Gastroesophageal sphincter (tissue), 4 donors: ENCODE results near the gene COA5. TPM values are rescaled to one million over a fixed set of nuclear protein-coding genes. Genes with fewer than 3 reads are reported as not detected.

Experiments
- ATAC-seq: fragments of 150-250 bp; one replicate; pipeline ENCODE4 v1.9.1; 2016; ENCODE audit warnings: mild to moderate bottlenecking, moderate library complexity
- H3K27ac ChIP-seq, 4 donors: fragments of 200-600 bp; sonication (generic) in 3 of 4; 1 replicate in 3 of 4; 2 replicates in 1 of 4; pipeline ENCODE4 v1.5.1; 2016 to 2019
- H3K27me3 ChIP-seq: fragments of 200-600 bp; sonication (generic); one replicate; pipeline ENCODE4 v1.5.1; 2019
- H3K36me3 ChIP-seq, 2 donors: fragments of 200-600 bp; sonication (generic); one replicate each; pipeline ENCODE4 v1.5.1; 2019; ENCODE audit warnings: control low read depth in 1 of 2
- H3K4me1 ChIP-seq, 3 donors: fragments of 200-600 bp; sonication (generic); 1 replicate in 2 of 3; 2 replicates in 1 of 3; pipeline ENCODE4 v1.5.1; 2016 to 2019; ENCODE audit warnings: control low read depth in 2 of 3
- H3K4me3 ChIP-seq, 2 donors: fragments of 200-600 bp; sonication (generic); one replicate each; pipeline ENCODE4 v1.5.1; 2019; ENCODE audit warnings: mild to moderate bottlenecking in 1 of 2, moderate library complexity in 1 of 2
- H3K9me3 ChIP-seq, 3 donors: fragments of 200-600 bp; sonication (generic); one replicate each; pipeline ENCODE4 v1.5.1; 2017 to 2019; ENCODE audit warnings: control low read depth in 2 of 3
- CTCF ChIP-seq, 4 experiments: fragments of 200-600 bp in 2 of 4; fragments of 450-650 bp in 2 of 4; sonication (generic) in 1 of 4; IDR thresholded peaks; one replicate each; pipeline ENCODE4 v1.5.1; 2017 to 2019; ENCODE audit warnings: antibody characterized with exemption in 4 of 4, mild to moderate bottlenecking in 2 of 4, moderate library complexity in 2 of 4
- EP300 ChIP-seq: sonication (generic); formaldehyde crosslinking; IDR thresholded peaks from one replicate; pipeline ENCODE4 v1.6.1; 2017; ENCODE audit warnings: antibody characterized with exemption, mild to moderate bottlenecking
- POLR2A ChIP-seq, 2 donors: fragments of 450-650 bp; IDR thresholded peaks; one replicate each; pipeline ENCODE4 v1.6.1; 2017; ENCODE audit warnings: antibody characterized with exemption in 2 of 2, mild to moderate bottlenecking in 2 of 2, moderate library complexity in 1 of 2
- POLR2AphosphoS5 ChIP-seq: sonication (generic); formaldehyde crosslinking; IDR thresholded peaks from one replicate; pipeline ENCODE4 v1.6.1; 2017; ENCODE audit warnings: antibody characterized with exemption
- WGBS, 2 donors: methylation state at CpG; one replicate each; pipeline ENCODE4 v1.1.5; 2018; ENCODE audit warnings: low coverage in 1 of 2; 5-methylcytosine and 5-hydroxymethylcytosine counted together
- total RNA-seq, 4 donors: library from RNA; depleted of rRNA; stranded (reverse); fragments of >200 nt; gene quantifications; one replicate each; pipeline ENCODE4 v1.1.0, GENCODE V29; 2016

The COA5 gene
- total RNA-seq, 4 donors from 2014 or later: 35.1 to 64.9 (median 42.3) TPM

GRCh38 chr2:98649992-98650375, 41.7 kb upstream of the COA5 start:
- 80 to 100% methylated on average over 1 of the region's 1 CpG for WGBS, 2 donors

GRCh38 chr2:98649135-98649991, 41.1 kb upstream of the COA5 start:
- H3K4me1 ChIP-seq: peaks cover 0 to 6% (median 0%) of the 10 kb centered on the region in 3 donors
- ATAC-seq: peak; percentile 70
- H3K36me3 ChIP-seq: peaks cover 0 to 26% of the 10 kb centered on the region in 2 donors
- no peaks in the 10 kb centered on the region for H3K27me3 ChIP-seq
- TF ChIP-seq CTCF (IDR thresholded peaks at IDR 0.05) (peak; percentile 95 to 99 (median 97)), EP300 (no peak)
- H3K9me3 ChIP-seq: no peaks in the 10 kb centered on the region
- H3K27ac ChIP-seq: no peak overlapping the region
- H3K4me3 ChIP-seq: no peak overlapping the region
- 19% methylated on average over 4 of the region's 4 CpGs; no CpG with 5 or more reads in 1 of the 2 donors for WGBS, 2 donors

More at GRCh38 chr2:98649992-98650375, 41.7 kb upstream of the COA5 start:
- TF ChIP-seq CTCF (IDR thresholded peaks at IDR 0.05) (no peak), EP300 (no peak), POLR2AphosphoS5 (no peak), POLR2A (IDR thresholded peaks at IDR 0.05) (no peak)
- Histone ChIP-seq H3K9me3 (no peaks in the 10 kb centered on the region), H3K36me3 (peaks cover 0 to 26% of the 10 kb centered on the region in 2 donors), H3K4me3 (no peak overlapping the region), H3K27me3 (no peaks in the 10 kb centered on the region), H3K27ac (no peak overlapping the region), H3K4me1 (peaks cover 0 to 6% (median 0%) of the 10 kb centered on the region in 3 donors)
- no peak for ATAC-seq

GRCh38 chr2:98648451-98648850, 40.1 kb upstream of the COA5 start:
- no peak for ATAC-seq

GRCh38 chr2:98647636-98648035, 39.3 kb upstream of the COA5 start:
- H3K36me3 ChIP-seq: peaks cover 0 to 37% of the 10 kb centered on the region in 2 donors
- 78 to 80% methylated on average over 3 to 5 of the region's 5 CpGs for WGBS, 2 donors
- no peak for ATAC-seq
- TF ChIP-seq CTCF (IDR thresholded peaks at IDR 0.05) (no peak), POLR2A (IDR thresholded peaks at IDR 0.05) (no peak), EP300 (no peak), POLR2AphosphoS5 (no peak)
- no peaks in the 10 kb centered on the region for H3K27me3 ChIP-seq
- peaks cover 0 to 6% (median 0%) of the 10 kb centered on the region in 3 donors for H3K4me1 ChIP-seq
- no peak overlapping the region for H3K27ac ChIP-seq
- H3K9me3 ChIP-seq: no peaks in the 10 kb centered on the region
- no peak overlapping the region for H3K4me3 ChIP-seq

More at GRCh38 chr2:98648451-98648850, 40.1 kb upstream of the COA5 start:
- Histone ChIP-seq H3K4me3 (no peak overlapping the region), H3K27ac (no peak overlapping the region), H3K36me3 (peaks cover 0 to 29% of the 10 kb centered on the region in 2 donors), H3K27me3 (no peaks in the 10 kb centered on the region), H3K9me3 (no peaks in the 10 kb centered on the region), H3K4me1 (peaks cover 0 to 6% (median 0%) of the 10 kb centered on the region in 3 donors)
- 43 to 82% methylated on average over 1 to 2 of the region's 4 CpGs for WGBS, 2 donors
- no peak for TF ChIP-seq CTCF (IDR thresholded peaks at IDR 0.05)
- no peak for TF ChIP-seq POLR2A (IDR thresholded peaks at IDR 0.05)
- TF ChIP-seq POLR2AphosphoS5: no peak
- no peak for TF ChIP-seq EP300
